Motor neuron (in vitro differentiated cells): ENCODE measurements around the gene TRIM72. TPM values are rescaled to one million over a fixed set of nuclear protein-coding genes. Genes with fewer than 3 reads are reported as not detected.
"Not testable (repeated sequence)": the region's sequence is repeated elsewhere in the genome, so short reads cannot be mapped to it uniquely, and the experiment has no call there.

Experiments
- ATAC-seq, 8 experiments: fragments of 200-7000 bp; cut with Tn5 transposase; replicated peaks in 6 of 8; 2 replicates each; pipeline ENCODE4 v1.8.0; 2021; ENCODE audit warnings: mild to moderate bottlenecking in 8 of 8, moderate library complexity in 8 of 8
- H3K27ac ChIP-seq, 2 donors: fragments of 250-450 bp; sonication (Bioruptor Pico); 2 replicates each; pipeline ENCODE4 v1.9.0; 2021; ENCODE audit warnings: antibody characterized with exemption in 2 of 2, mild to moderate bottlenecking in 2 of 2, moderate library complexity in 1 of 2
- H3K4me1 ChIP-seq, 2 donors: fragments of 250-450 bp; sonication (Bioruptor Pico); replicated peaks in 1 of 2; 2 replicates each; pipeline ENCODE4 v1.6.1; 2021; ENCODE audit warnings: antibody characterized with exemption in 2 of 2, mild to moderate bottlenecking in 2 of 2, moderate library complexity in 1 of 2
- H3K4me3 ChIP-seq, 5 donors: fragments of 250-450 bp; sonication (Bioruptor Pico); 2 replicates each; pipeline ENCODE4 v1.9.0; 2021; ENCODE audit warnings: antibody characterized with exemption in 5 of 5, mild to moderate bottlenecking in 5 of 5, moderate library complexity in 4 of 5
- WGBS, 10 experiments: fragments of 450-650 bp; shearing (Covaris generic); methylation state at CpG; one replicate each; pipeline ENCODE4 v1.0.0; 2022; 5-methylcytosine and 5-hydroxymethylcytosine counted together
- in situ Hi-C, 9 experiments: fragments of 400-800 bp; cut with MboI; loops; one replicate each; pipeline ENCODE4 v1.15.0; 2021; ENCODE audit warnings: low sequenced_read_pairs in 9 of 9, low pct_unique_long_range_greater_than_20kb in 2 of 9; ENCODE audit not compliant: unreplicated experiment in 9 of 9
- total RNA-seq, 8 experiments: library from RNA; unstranded; fragments of 300-600 nt; gene quantifications; 2 replicates each; pipeline versions ENCODE4 v1.2.3 to v1.2.4, GENCODE V29; 2022

Gene TRIM72
- total RNA-seq, 8 experiments from 2014 or later: 0.05 to 0.57 (median 0.13) TPM; not detected in 1

GRCh38 chr16:31271621-31272190 is 57.8 kb downstream of the TRIM72 start:
- 7 to 100% (median 79%) methylated on average over 1 to 9 of the region's 16 CpGs; no CpG with 5 or more reads in 2 of the 10 experiments for WGBS, 10 experiments
- Histone ChIP-seq H3K27ac (no peak overlapping the region), H3K4me3 (no peak overlapping the region), H3K4me1 (no peaks in the 10 kb centered on the region)
- in situ Hi-C loops: no loop called here
- ATAC-seq: no peak

- in situ Hi-C loops: no loop called here
- ATAC-seq: no peak
- no peak overlapping the region for H3K27ac ChIP-seq
- 39 to 93% (median 72%) methylated on average over 3 to 7 of the region's 7 CpGs; no CpG with 5 or more reads in 4 of the 10 experiments for WGBS, 10 experiments
- no peaks in the 10 kb centered on the region for H3K4me1 ChIP-seq
- no peak overlapping the region for H3K4me3 ChIP-seq
Measured at GRCh38 chr16:31273187-31273586, 59.3 kb downstream of the TRIM72 start.

- ATAC-seq: peak in 2 of 8 experiments; percentile 59 to 88
- 37 to 100% (median 67%) methylated on average over 1 to 3 of the region's 3 CpGs; no CpG with 5 or more reads in 5 of the 10 experiments for WGBS, 10 experiments
- H3K27ac ChIP-seq: no peak overlapping the region
- H3K4me1 ChIP-seq: no peaks in the 10 kb centered on the region
- in situ Hi-C loops: no loop called here
- no peak overlapping the region for H3K4me3 ChIP-seq
Measured at GRCh38 chr16:31273676-31274075, 59.8 kb downstream of the TRIM72 start.

- no peak overlapping the region for H3K27ac ChIP-seq
- ATAC-seq: no peak
- in situ Hi-C loops: no loop called here
Measured at GRCh38 chr16:31274831-31275816, 61.2 kb downstream of the TRIM72 start.

GRCh38 chr16:31276600-31276999 is 62.7 kb downstream of the TRIM72 start:
- in situ Hi-C loops: no loop called here
- no peak for ATAC-seq
- H3K27ac ChIP-seq: no peak overlapping the region
- 20 to 80% methylated on average over 1 of the region's 5 CpGs; no CpG with 5 or more reads in 8 of the 10 experiments for WGBS, 10 experiments
- H3K4me3 ChIP-seq: no peak overlapping the region
- H3K4me1 ChIP-seq: no peaks in the 10 kb centered on the region

More at GRCh38 chr16:31274831-31275816, 61.2 kb downstream of the TRIM72 start:
- no peak overlapping the region for H3K4me3 ChIP-seq
- H3K4me1 ChIP-seq: no peaks in the 10 kb centered on the region
- 0 to 90% (median 60%) methylated on average over 1 to 7 of the region's 15 CpGs; no CpG with 5 or more reads in 2 of the 10 experiments for WGBS, 10 experiments

- in situ Hi-C loops: no loop called here
- Histone ChIP-seq H3K4me1 (no peaks in the 10 kb centered on the region), H3K4me3 (no peak overlapping the region), H3K27ac (no peak overlapping the region)
- 19 to 78% (median 70%) methylated on average over 4 to 8 of the region's 17 CpGs; no CpG with 5 or more reads in 5 of the 10 experiments for WGBS, 10 experiments
- no peak for ATAC-seq
Measured at GRCh38 chr16:31277659-31278260, 63.8 kb downstream of the TRIM72 start.

GRCh38 chr16:31278853-31279252 is 64.9 kb downstream of the TRIM72 start:
- 50% methylated on average over 1 to 2 of the region's 4 CpGs; no CpG with 5 or more reads in 8 of the 10 experiments for WGBS, 10 experiments
- ATAC-seq, H3K4me1 ChIP-seq, in situ Hi-C loops, H3K4me3 ChIP-seq, H3K27ac ChIP-seq: not testable (repeated sequence)

Other genes starting within 250 kb of the TRIM72 start
- 10 to 100 TPM in 1 of 8 experiments, 1 to 10 TPM in 6, under 1 TPM in 1; 0.67 to 68.7 (median 1.6) TPM for gene HSD3B7, start 228.9 kb upstream of the TRIM72 start, total RNA-seq
- 10 to 100 TPM in 4 of 8 experiments, 1 to 10 TPM in 2, under 1 TPM in 2; 0.45 to 20.9 (median 10.0) TPM for gene STX1B, start 203.5 kb upstream of the TRIM72 start, total RNA-seq
- gene STX4, start 180.6 kb upstream of the TRIM72 start, total RNA-seq: 10 to 100 TPM; 14.0 to 47.5 (median 24.3) TPM
- gene ZNF668, start 139.9 kb upstream of the TRIM72 start, total RNA-seq: 10 to 100 TPM in 3 of 8 experiments, 1 to 10 TPM in 5; 7.5 to 17.6 (median 9.1) TPM
- gene ZNF646, start 139.7 kb upstream of the TRIM72 start, total RNA-seq: 10 to 100 TPM in 7 of 8 experiments, 1 to 10 TPM in 1; 9.8 to 23.0 (median 12.6) TPM
- 1 to 10 TPM in 7 of 8 experiments, under 1 TPM in 1; 0.36 to 6.0 (median 3.5) TPM for gene PRSS53, start 125.2 kb upstream of the TRIM72 start, total RNA-seq
- gene VKORC1, start 119.3 kb upstream of the TRIM72 start, total RNA-seq: 100 to 1,000 TPM in 1 of 8 experiments, 10 to 100 TPM in 7; 53.8 to 109 (median 72.4) TPM
- 10 to 100 TPM; 14.1 to 46.8 (median 19.6) TPM for gene BCKDK, start 105.7 kb upstream of the TRIM72 start, total RNA-seq
- 10 to 100 TPM; 27.9 to 64.3 (median 54.0) TPM for gene KAT8, start 96.5 kb upstream of the TRIM72 start, total RNA-seq
- gene PRSS8, start 78.4 kb upstream of the TRIM72 start, total RNA-seq: 1 to 10 TPM in 1 of 8 experiments, under 1 TPM in 6, not detected in 1; 0.21 to 1.1 (median 0.55) TPM
- gene PRSS36, start 64.1 kb upstream of the TRIM72 start, total RNA-seq: 1 to 10 TPM in 3 of 8 experiments, under 1 TPM in 5; 0.36 to 3.8 (median 0.82) TPM
- 100 to 1,000 TPM in 3 of 8 experiments, 10 to 100 TPM in 5; 31.7 to 375 (median 75.1) TPM for gene FUS, start 34.0 kb upstream of the TRIM72 start, total RNA-seq
- 10 to 100 TPM in 2 of 8 experiments, 1 to 10 TPM in 2, under 1 TPM in 4; 0.43 to 45.6 (median 1.2) TPM for gene PYCARD, start 11.4 kb upstream of the TRIM72 start, total RNA-seq
- gene PYDC1, start 3.0 kb downstream of the TRIM72 start, total RNA-seq: under 1 TPM in 4 of 8 experiments, not detected in 4; 0.22 to 0.52 (median 0.39) TPM
- 1 to 10 TPM in 2 of 8 experiments, under 1 TPM in 2, not detected in 4; 0.33 to 1.3 (median 0.95) TPM for gene ITGAM, start 45.9 kb downstream of the TRIM72 start, total RNA-seq
- gene ITGAX, start 141.1 kb downstream of the TRIM72 start, total RNA-seq: 10 to 100 TPM in 1 of 8 experiments, 1 to 10 TPM in 1, under 1 TPM in 3, not detected in 3; 0.08 to 90.0 (median 1.00) TPM
- gene ITGAD, start 179.2 kb downstream of the TRIM72 start, total RNA-seq: under 1 TPM in 3 of 8 experiments, not detected in 5; 0.33 to 0.36 (median 0.35) TPM
- not detected for gene COX6A2, start 214.2 kb downstream of the TRIM72 start, total RNA-seq
- 1 to 10 TPM in 6 of 8 experiments, under 1 TPM in 2; 0.25 to 4.1 (median 2.2) TPM for gene ZNF843, start 228.7 kb downstream of the TRIM72 start, total RNA-seq
- gene ARMC5, start 245.4 kb downstream of the TRIM72 start, total RNA-seq: 10 to 100 TPM in 3 of 8 experiments, 1 to 10 TPM in 5; 7.4 to 12.3 (median 9.4) TPM